WTC11 (cell line): ENCODE results near the gene ABCA3. TPM values are rescaled to one million over a fixed set of nuclear protein-coding genes. Genes with fewer than 3 reads are reported as not detected.

Experiments
- ATAC-seq: fragments of 200-7000 bp; cut with Tn5 transposase; 2 replicates; pipeline ENCODE4 v1.10.0; 2021; ENCODE audit warnings: mild to moderate bottlenecking, moderate library complexity
- CTCF ChIA-PET: fragments of 300-600 bp; sonication (Branson Sonifier 250); formaldehyde crosslinking; loops from one replicate; lab custom pipeline; 2021; ENCODE audit warnings: antibody characterized with exemption; lab: Charles Lee
- POLR2A ChIA-PET: fragments of 350-600 bp; sonication (Branson Sonifier 250); formaldehyde crosslinking; loops from one replicate; lab custom pipeline; 2021; ENCODE audit warnings: antibody characterized with exemption; lab: Charles Lee
- DNase-seq: peaks from one replicate; pipeline ENCODE4 v3.0.0; 2021; ENCODE audit warnings: low spot score
- H3K27ac Mint-ChIP-seq: 2 replicates; pipeline ENCODE4 v1.8.0; 2021; ENCODE audit warnings: mixed read lengths
- H3K27me3 Mint-ChIP-seq: 2 replicates; pipeline ENCODE4 v1.8.0; 2021; ENCODE audit warnings: low read depth, mild to moderate bottlenecking, moderate library complexity, mixed read lengths
- H3K36me3 Mint-ChIP-seq: 2 replicates; pipeline ENCODE4 v1.8.0; 2021; ENCODE audit warnings: mixed read lengths
- H3K4me1 Mint-ChIP-seq: 2 replicates; pipeline ENCODE4 v1.8.0; 2022; ENCODE audit warnings: mixed read lengths
- H3K4me3 Mint-ChIP-seq: 2 replicates; pipeline ENCODE4 v1.8.0; 2021; ENCODE audit warnings: mild to moderate bottlenecking, moderate library complexity, mixed read lengths
- H3K9me3 Mint-ChIP-seq: 2 replicates; pipeline ENCODE4 v1.8.0; 2021; ENCODE audit warnings: mixed read lengths
- EMX1 ChIP-seq: fragments of 250-450 bp; sonication (Bioruptor Pico); IDR thresholded peaks from 2 replicates; pipeline ENCODE4 v1.8.0; 2021; ENCODE audit warnings: mild to moderate bottlenecking
- ESRRA ChIP-seq: sonication (generic); formaldehyde crosslinking; IDR thresholded peaks from 2 replicates; pipeline ENCODE4 v1.8.1; 2022; ENCODE audit warnings: mild to moderate bottlenecking, missing genetic modification reagents, borderline replicate concordance
- KAT7 ChIP-seq: sonication (generic); formaldehyde crosslinking; IDR thresholded peaks from 2 replicates; pipeline ENCODE4 v1.8.1; 2023; ENCODE audit warnings: missing genetic modification reagents, mild to moderate bottlenecking, borderline replicate concordance
- PREB ChIP-seq: sonication (generic); formaldehyde crosslinking; IDR thresholded peaks from 2 replicates; pipeline ENCODE4 v1.8.1; 2022; ENCODE audit warnings: mild to moderate bottlenecking, missing genetic modification reagents, moderate library complexity, borderline replicate concordance
- SMAD3 ChIP-seq: sonication (generic); formaldehyde crosslinking; IDR thresholded peaks from 2 replicates; pipeline ENCODE4 v1.8.0; 2022; ENCODE audit warnings: missing genetic modification reagents, mild to moderate bottlenecking, borderline replicate concordance
- TP53 ChIP-seq: sonication (generic); formaldehyde crosslinking; IDR thresholded peaks from 2 replicates; pipeline ENCODE4 v1.8.1; 2023; ENCODE audit warnings: mild to moderate bottlenecking, missing genetic modification reagents
- ZBTB43 ChIP-seq: sonication (generic); formaldehyde crosslinking; IDR thresholded peaks from 2 replicates; pipeline ENCODE4 v1.8.1; 2023; ENCODE audit warnings: mild to moderate bottlenecking, missing genetic modification reagents
- ZNF512 ChIP-seq: sonication (generic); formaldehyde crosslinking; IDR thresholded peaks from 2 replicates; pipeline ENCODE4 v1.8.1; 2022; ENCODE audit warnings: missing genetic modification reagents, borderline replicate concordance
- total RNA-seq: library from RNA; stranded (reverse); gene quantifications from 3 replicates; pipeline ENCODE4 v1.2.3, GENCODE V29; 2021
- TF ChIP-seq, protein P1 (sequence below): sonication (generic); formaldehyde crosslinking; IDR thresholded peaks from 2 replicates; pipeline ENCODE4 v1.8.1; 2022; ENCODE audit warnings: low read depth, missing genetic modification reagents, borderline replicate concordance
- TF ChIP-seq, protein P2 (sequence below): fragments of 250-450 bp; sonication (Bioruptor Pico); IDR thresholded peaks from 2 replicates; pipeline ENCODE4 v1.8.0; 2021; ENCODE audit warnings: mild to moderate bottlenecking
- TF ChIP-seq, protein P3 (sequence below): fragments of 250-450 bp; sonication (Bioruptor Pico); IDR thresholded peaks from 2 replicates; pipeline ENCODE4 v1.9.0; 2021; ENCODE audit warnings: mild to moderate bottlenecking, borderline replicate concordance
- TF ChIP-seq, protein P4 (sequence below): sonication (generic); formaldehyde crosslinking; IDR thresholded peaks from 2 replicates; pipeline ENCODE4 v1.8.1; 2022; ENCODE audit warnings: mild to moderate bottlenecking, moderate library complexity, missing genetic modification reagents

ABCA3 gene
- total RNA-seq, 1 experiment from 2014 or later, result 12.1 TPM

DNA sequence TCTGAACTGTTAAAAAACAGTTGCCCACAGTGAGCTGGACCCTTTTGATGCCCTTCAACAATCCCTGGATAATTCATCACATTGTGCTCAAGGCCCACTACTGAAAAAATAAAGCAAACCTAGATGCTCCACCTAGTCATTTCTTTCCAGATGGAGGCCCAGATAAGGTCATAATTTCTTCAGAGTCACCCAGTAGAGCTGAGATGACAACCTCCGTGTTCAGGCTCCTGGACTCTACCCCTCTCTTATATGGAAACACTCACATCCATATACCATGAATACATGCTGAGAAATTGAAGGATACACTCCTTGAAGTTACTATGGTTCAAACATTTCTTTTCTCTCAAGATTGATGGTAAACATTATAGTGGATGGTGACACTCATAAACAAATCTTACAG lies 2.7 kb upstream of the ABCA3 start:
- Mint-ChIP-seq H3K4me1 (peaks cover 8% of the 10 kb centered on the region), H3K36me3 (peaks cover 8% of the 10 kb centered on the region; the same call in 1 of the 2 replicates), H3K4me3 (no peak overlapping the region), H3K9me3 (no peaks in the 10 kb centered on the region), H3K27me3 (peaks cover 54% of the 10 kb centered on the region), H3K27ac (no peak overlapping the region)
- CTCF ChIA-PET, result no interaction called here
- TF ChIP-seq KAT7, result no peak
- no peak for TF ChIP-seq TP53 (CRISPR knock-in tag)
- TF ChIP-seq PREB (CRISPR knock-in tag), result no peak
- no peak for TF ChIP-seq ZBTB43
- TF ChIP-seq, protein P1, sequence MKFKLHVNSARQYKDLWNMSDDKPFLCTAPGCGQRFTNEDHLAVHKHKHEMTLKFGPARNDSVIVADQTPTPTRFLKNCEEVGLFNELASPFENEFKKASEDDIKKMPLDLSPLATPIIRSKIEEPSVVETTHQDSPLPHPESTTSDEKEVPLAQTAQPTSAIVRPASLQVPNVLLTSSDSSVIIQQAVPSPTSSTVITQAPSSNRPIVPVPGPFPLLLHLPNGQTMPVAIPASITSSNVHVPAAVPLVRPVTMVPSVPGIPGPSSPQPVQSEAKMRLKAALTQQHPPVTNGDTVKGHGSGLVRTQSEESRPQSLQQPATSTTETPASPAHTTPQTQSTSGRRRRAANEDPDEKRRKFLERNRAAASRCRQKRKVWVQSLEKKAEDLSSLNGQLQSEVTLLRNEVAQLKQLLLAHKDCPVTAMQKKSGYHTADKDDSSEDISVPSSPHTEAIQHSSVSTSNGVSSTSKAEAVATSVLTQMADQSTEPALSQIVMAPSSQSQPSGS, result no peak
- TF ChIP-seq, protein P2, sequence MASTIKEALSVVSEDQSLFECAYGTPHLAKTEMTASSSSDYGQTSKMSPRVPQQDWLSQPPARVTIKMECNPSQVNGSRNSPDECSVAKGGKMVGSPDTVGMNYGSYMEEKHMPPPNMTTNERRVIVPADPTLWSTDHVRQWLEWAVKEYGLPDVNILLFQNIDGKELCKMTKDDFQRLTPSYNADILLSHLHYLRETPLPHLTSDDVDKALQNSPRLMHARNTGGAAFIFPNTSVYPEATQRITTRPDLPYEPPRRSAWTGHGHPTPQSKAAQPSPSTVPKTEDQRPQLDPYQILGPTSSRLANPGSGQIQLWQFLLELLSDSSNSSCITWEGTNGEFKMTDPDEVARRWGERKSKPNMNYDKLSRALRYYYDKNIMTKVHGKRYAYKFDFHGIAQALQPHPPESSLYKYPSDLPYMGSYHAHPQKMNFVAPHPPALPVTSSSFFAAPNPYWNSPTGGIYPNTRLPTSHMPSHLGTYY (CRISPR knock-in tag), result no peak
- TF ChIP-seq ESRRA, result no peak
- no peak for TF ChIP-seq SMAD3 (CRISPR knock-in tag)
- TF ChIP-seq, protein P3, sequence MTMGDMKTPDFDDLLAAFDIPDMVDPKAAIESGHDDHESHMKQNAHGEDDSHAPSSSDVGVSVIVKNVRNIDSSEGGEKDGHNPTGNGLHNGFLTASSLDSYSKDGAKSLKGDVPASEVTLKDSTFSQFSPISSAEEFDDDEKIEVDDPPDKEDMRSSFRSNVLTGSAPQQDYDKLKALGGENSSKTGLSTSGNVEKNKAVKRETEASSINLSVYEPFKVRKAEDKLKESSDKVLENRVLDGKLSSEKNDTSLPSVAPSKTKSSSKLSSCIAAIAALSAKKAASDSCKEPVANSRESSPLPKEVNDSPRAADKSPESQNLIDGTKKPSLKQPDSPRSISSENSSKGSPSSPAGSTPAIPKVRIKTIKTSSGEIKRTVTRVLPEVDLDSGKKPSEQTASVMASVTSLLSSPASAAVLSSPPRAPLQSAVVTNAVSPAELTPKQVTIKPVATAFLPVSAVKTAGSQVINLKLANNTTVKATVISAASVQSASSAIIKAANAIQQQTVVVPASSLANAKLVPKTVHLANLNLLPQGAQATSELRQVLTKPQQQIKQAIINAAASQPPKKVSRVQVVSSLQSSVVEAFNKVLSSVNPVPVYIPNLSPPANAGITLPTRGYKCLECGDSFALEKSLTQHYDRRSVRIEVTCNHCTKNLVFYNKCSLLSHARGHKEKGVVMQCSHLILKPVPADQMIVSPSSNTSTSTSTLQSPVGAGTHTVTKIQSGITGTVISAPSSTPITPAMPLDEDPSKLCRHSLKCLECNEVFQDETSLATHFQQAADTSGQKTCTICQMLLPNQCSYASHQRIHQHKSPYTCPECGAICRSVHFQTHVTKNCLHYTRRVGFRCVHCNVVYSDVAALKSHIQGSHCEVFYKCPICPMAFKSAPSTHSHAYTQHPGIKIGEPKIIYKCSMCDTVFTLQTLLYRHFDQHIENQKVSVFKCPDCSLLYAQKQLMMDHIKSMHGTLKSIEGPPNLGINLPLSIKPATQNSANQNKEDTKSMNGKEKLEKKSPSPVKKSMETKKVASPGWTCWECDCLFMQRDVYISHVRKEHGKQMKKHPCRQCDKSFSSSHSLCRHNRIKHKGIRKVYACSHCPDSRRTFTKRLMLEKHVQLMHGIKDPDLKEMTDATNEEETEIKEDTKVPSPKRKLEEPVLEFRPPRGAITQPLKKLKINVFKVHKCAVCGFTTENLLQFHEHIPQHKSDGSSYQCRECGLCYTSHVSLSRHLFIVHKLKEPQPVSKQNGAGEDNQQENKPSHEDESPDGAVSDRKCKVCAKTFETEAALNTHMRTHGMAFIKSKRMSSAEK (CRISPR knock-in tag), result no peak
- no peak for TF ChIP-seq EMX1 (CRISPR knock-in tag)
- no peak for TF ChIP-seq ZNF512
- TF ChIP-seq, protein P4, sequence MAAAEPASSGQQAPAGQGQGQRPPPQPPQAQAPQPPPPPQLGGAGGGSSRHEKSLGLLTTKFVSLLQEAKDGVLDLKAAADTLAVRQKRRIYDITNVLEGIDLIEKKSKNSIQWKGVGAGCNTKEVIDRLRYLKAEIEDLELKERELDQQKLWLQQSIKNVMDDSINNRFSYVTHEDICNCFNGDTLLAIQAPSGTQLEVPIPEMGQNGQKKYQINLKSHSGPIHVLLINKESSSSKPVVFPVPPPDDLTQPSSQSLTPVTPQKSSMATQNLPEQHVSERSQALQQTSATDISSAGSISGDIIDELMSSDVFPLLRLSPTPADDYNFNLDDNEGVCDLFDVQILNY, result no peak
- ATAC-seq (no peak), DNase-seq (no peak)
- POLR2A ChIA-PET, result interaction anchor here (0.6 kb wide), 1 partner anchor 84 kb away, joined by 9 read pairs; no protein-coding TSS in a partner anchor
